ENCODE data around the gene ANKRD49.

Gene ANKRD49

GRCh38 chr11:94546886-94547285, 53.1 kb downstream of the ANKRD49 start:
- Histone ChIP-seq H3K79me2 (ENCODE audit: insufficient read depth, low read length) (no peaks in the 10 kb centered on the region), H3K9me2 (ENCODE audit: low read depth, low read length) (no peaks in the 10 kb centered on the region), H3K27ac (ENCODE audit: low read depth, low read length, poor library complexity, severe bottlenecking) (no peak overlapping the region), H4K20me1 (ENCODE audit: insufficient read depth, low read length) (no peaks in the 10 kb centered on the region), H3K4me3 (ENCODE audit: low read depth, low read length, poor library complexity, severe bottlenecking) (no peak overlapping the region), H2AFZ (ENCODE audit: low read length) (no peak overlapping the region), H3K27me3 (ENCODE audit: insufficient read depth, low read length) (no peaks in the 10 kb centered on the region), H3K4me1 (ENCODE audit: insufficient read depth, low read length, severe bottlenecking) (no peaks in the 10 kb centered on the region), H3F3A (ENCODE audit: insufficient read depth, low read length) (no peaks in the 10 kb centered on the region), H3K4me2 (ENCODE audit: low read length) (no peak overlapping the region), H3K36me3 (ENCODE audit: insufficient read depth, low read length) (no peaks in the 10 kb centered on the region), H3K9me3 (ENCODE audit: low read length) (no peaks in the 10 kb centered on the region), H3K9ac (ENCODE audit: low read length) (no peak overlapping the region)
- no peak for TF ChIP-seq EZH2 (IDR thresholded peaks at IDR 0.05; ENCODE audit: borderline replicate concordance, low read length)
- TF ChIP-seq, protein P1, sequence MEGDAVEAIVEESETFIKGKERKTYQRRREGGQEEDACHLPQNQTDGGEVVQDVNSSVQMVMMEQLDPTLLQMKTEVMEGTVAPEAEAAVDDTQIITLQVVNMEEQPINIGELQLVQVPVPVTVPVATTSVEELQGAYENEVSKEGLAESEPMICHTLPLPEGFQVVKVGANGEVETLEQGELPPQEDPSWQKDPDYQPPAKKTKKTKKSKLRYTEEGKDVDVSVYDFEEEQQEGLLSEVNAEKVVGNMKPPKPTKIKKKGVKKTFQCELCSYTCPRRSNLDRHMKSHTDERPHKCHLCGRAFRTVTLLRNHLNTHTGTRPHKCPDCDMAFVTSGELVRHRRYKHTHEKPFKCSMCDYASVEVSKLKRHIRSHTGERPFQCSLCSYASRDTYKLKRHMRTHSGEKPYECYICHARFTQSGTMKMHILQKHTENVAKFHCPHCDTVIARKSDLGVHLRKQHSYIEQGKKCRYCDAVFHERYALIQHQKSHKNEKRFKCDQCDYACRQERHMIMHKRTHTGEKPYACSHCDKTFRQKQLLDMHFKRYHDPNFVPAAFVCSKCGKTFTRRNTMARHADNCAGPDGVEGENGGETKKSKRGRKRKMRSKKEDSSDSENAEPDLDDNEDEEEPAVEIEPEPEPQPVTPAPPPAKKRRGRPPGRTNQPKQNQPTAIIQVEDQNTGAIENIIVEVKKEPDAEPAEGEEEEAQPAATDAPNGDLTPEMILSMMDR (IDR thresholded peaks at IDR 0.05; ENCODE audit: low read length), result no peak

- TF ChIP-seq, protein P1 (IDR thresholded peaks at IDR 0.05; ENCODE audit: low read length), result no peak
- no peak for TF ChIP-seq EZH2 (IDR thresholded peaks at IDR 0.05; ENCODE audit: borderline replicate concordance, low read length)
- no peak overlapping the region for H3K4me3 ChIP-seq (ENCODE audit: low read depth, low read length, poor library complexity, severe bottlenecking)
- no peak overlapping the region for H2AFZ ChIP-seq (ENCODE audit: low read length)
- H3K9me3 ChIP-seq (ENCODE audit: low read length), result no peaks in the 10 kb centered on the region
- H3F3A ChIP-seq (ENCODE audit: insufficient read depth, low read length), result no peaks in the 10 kb centered on the region
- H3K9ac ChIP-seq (ENCODE audit: low read length), result no peak overlapping the region
- H3K9me2 ChIP-seq (ENCODE audit: low read depth, low read length), result no peaks in the 10 kb centered on the region
- H3K27ac ChIP-seq (ENCODE audit: low read depth, low read length, poor library complexity, severe bottlenecking), result no peak overlapping the region
- H3K4me1 ChIP-seq (ENCODE audit: insufficient read depth, low read length, severe bottlenecking), result no peaks in the 10 kb centered on the region
- no peaks in the 10 kb centered on the region for H3K79me2 ChIP-seq (ENCODE audit: insufficient read depth, low read length)
- H3K4me2 ChIP-seq (ENCODE audit: low read length), result no peak overlapping the region
- H3K36me3 ChIP-seq (ENCODE audit: insufficient read depth, low read length), result no peaks in the 10 kb centered on the region
- H4K20me1 ChIP-seq (ENCODE audit: insufficient read depth, low read length), result no peaks in the 10 kb centered on the region
- H3K27me3 ChIP-seq (ENCODE audit: insufficient read depth, low read length), result no peaks in the 10 kb centered on the region
Measured at GRCh38 chr11:94549146-94549545, 55.4 kb downstream of the ANKRD49 start.

Measured in OCI-LY1 (cell line).